ENCODE data around the gene HAO2. TPM values are rescaled to one million over a fixed set of nuclear protein-coding genes. Genes with fewer than 3 reads are reported as not detected.

Gene HAO2
- total RNA-seq, 1 experiment from 2014 or later = 0.13 TPM

DNA sequence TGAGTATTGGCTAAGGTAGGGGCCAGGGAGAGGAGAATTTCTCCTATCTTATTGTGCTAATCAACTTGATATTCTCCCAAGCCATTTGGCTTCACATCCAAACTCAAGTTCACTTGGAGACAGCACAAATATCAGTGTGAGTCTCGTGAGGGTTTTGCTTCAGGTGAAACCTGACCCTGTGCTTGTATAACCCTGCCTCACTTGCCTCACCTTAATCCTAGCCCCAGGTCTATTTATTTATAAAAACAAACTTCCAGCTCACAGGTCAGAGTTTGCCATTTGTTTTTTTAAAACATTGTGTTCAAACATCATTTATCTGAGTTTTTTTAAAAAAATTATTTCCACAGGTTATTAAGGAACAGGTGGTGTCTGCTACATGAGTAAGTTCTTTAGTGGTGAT, 19.9 kb downstream of the HAO2 start:
- Mint-ChIP-seq H3K36me3 (ENCODE audit: insufficient read depth in 1 of 3, low read depth in 3 of 3) (no peaks in the 10 kb centered on the region), H3K27ac (no peak overlapping the region), H3K27me3 (ENCODE audit: low read depth) (peaks cover 2% of the 10 kb centered on the region; the same call in 1 of the 2 replicates), H3K4me1 (peaks cover 14% of the 10 kb centered on the region in 2 experiments), H3K4me3 (no peak overlapping the region), H3K9me3 (no peaks in the 10 kb centered on the region; a peak in 1 of 5 replicates)
- TF ChIP-seq, protein P1, sequence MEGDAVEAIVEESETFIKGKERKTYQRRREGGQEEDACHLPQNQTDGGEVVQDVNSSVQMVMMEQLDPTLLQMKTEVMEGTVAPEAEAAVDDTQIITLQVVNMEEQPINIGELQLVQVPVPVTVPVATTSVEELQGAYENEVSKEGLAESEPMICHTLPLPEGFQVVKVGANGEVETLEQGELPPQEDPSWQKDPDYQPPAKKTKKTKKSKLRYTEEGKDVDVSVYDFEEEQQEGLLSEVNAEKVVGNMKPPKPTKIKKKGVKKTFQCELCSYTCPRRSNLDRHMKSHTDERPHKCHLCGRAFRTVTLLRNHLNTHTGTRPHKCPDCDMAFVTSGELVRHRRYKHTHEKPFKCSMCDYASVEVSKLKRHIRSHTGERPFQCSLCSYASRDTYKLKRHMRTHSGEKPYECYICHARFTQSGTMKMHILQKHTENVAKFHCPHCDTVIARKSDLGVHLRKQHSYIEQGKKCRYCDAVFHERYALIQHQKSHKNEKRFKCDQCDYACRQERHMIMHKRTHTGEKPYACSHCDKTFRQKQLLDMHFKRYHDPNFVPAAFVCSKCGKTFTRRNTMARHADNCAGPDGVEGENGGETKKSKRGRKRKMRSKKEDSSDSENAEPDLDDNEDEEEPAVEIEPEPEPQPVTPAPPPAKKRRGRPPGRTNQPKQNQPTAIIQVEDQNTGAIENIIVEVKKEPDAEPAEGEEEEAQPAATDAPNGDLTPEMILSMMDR (conservative IDR thresholded peaks at IDR 0.05) = no peak
- no peak overlapping the region for H2AFZ ChIP-seq (ENCODE audit: low read length)
- no peak overlapping the region for H3K56ac ChIP-seq (ENCODE audit: insufficient read length, low read depth, low read length)
- H3K79me2 ChIP-seq (ENCODE audit: insufficient read depth, low read length) = no peaks in the 10 kb centered on the region
- no peak overlapping the region for H3K14ac ChIP-seq (ENCODE audit: insufficient read depth, low read length)
- H3K4me2 ChIP-seq (ENCODE audit: insufficient read depth, insufficient read length, low read length) = no peak overlapping the region
- no peak overlapping the region for H2BK15ac ChIP-seq (ENCODE audit: low read depth, low read length)
- H4K20me1 ChIP-seq (ENCODE audit: control insufficient read depth, insufficient read depth, insufficient read length) = no peaks in the 10 kb centered on the region
- no peak overlapping the region for H2BK12ac ChIP-seq (ENCODE audit: insufficient read length, low read depth, low read length)
- no peak overlapping the region for H3K18ac ChIP-seq (ENCODE audit: insufficient read length, low read depth, low read length)
- H3K9me3 ChIP-seq (ENCODE audit: control insufficient read depth, low read depth, low read length) = no peaks in the 10 kb centered on the region
- no peak overlapping the region for H3T11ph ChIP-seq (ENCODE audit: low read length)
- DNase-seq = no peak
- no peak overlapping the region for H2BK120ac ChIP-seq (ENCODE audit: low read depth, low read length, poor library complexity, severe bottlenecking)
- H3K27me3 ChIP-seq (ENCODE audit: insufficient read depth, low read length) = no peaks in the 10 kb centered on the region
- H2BK5ac ChIP-seq (ENCODE audit: insufficient read length, low read length) = no peak overlapping the region
- no peak overlapping the region for H4K5ac ChIP-seq (ENCODE audit: insufficient read length, low read depth, low read length)
- H3K23ac ChIP-seq (ENCODE audit: insufficient read length, low read depth, low read length) = no peak overlapping the region
- H2BK20ac ChIP-seq (ENCODE audit: low read depth, low read length, poor library complexity, severe bottlenecking) = no peak overlapping the region
- no peak overlapping the region for H3K4ac ChIP-seq (ENCODE audit: low read depth, low read length)
- no peaks in the 10 kb centered on the region for H3K23me2 ChIP-seq (ENCODE audit: insufficient read length, low read depth, low read length, poor library complexity, severe bottlenecking)
- no peak overlapping the region for H4K91ac ChIP-seq (ENCODE audit: insufficient read length, low read depth, low read length)
- H3K9ac ChIP-seq (ENCODE audit: extremely low read depth, insufficient read length, low read length) = no peak overlapping the region
- no peak overlapping the region for H3K27ac ChIP-seq (ENCODE audit: insufficient read length, low read depth, low read length)
- H2AK5ac ChIP-seq (ENCODE audit: insufficient read length, low read length) = no peak overlapping the region
- H3K4me1 ChIP-seq (ENCODE audit: insufficient read depth, low read length) = peaks cover 7% of the 10 kb centered on the region; the same call in 1 of the 2 replicates
- no peak overlapping the region for H4K8ac ChIP-seq (replicated peaks; ENCODE audit: insufficient read length, low read depth, low read length)
- H3K79me1 ChIP-seq (ENCODE audit: insufficient read depth, low read depth, low read length, poor library complexity, severe bottlenecking) = no peaks in the 10 kb centered on the region
- no CpG with 5 or more reads among the region's 1 CpG for whole genome bisulfite sequencing (ENCODE audit: extremely low coverage, insufficient read length, low lambda C conversion rate)
